Measurements from ENCODE around the gene WT1.

The WT1 gene

GRCh38 chr11:32340181-32340580, 95.2 kb downstream of the WT1 start:
- no peak overlapping the region for H3K4me3 ChIP-seq (ENCODE audit: low read depth, low read length)

Data from iPS-11a (cell line).